GM23338 (cell line): ENCODE measurements around the gene HOXC12. TPM values are rescaled to one million over a fixed set of nuclear protein-coding genes. Genes with fewer than 3 reads are reported as not detected.

Experiments used
- ATAC-seq: fragments of 200-7000 bp; cut with Tn5 transposase; 3 replicates; pipeline ENCODE4 v1.9.1; 2020
- DNase-seq: peaks from one replicate; pipeline ENCODE4 v3.0.0-alpha.2; 2015; ENCODE audit warnings: low spot score
- H2AFZ ChIP-seq: fragments of 200-600 bp; sonication (generic); 2 replicates; pipeline ENCODE4 v1.8.0; 2016; ENCODE audit warnings: antibody characterized with exemption, mild to moderate bottlenecking, moderate library complexity
- H3F3A ChIP-seq: fragments of 200-600 bp; sonication (generic); replicated peaks from 2 replicates; pipeline ENCODE4 v1.8.0; 2017; ENCODE audit warnings: antibody characterized with exemption, mixed run types, low read depth
- H3K27ac ChIP-seq: fragments of 200-600 bp; sonication (generic); 2 replicates; pipeline ENCODE4 v1.6.1; 2016; ENCODE audit warnings: low read depth
- H3K27me3 ChIP-seq: fragments of 200-600 bp; sonication (generic); 2 replicates; pipeline ENCODE4 v1.8.0; 2016; ENCODE audit warnings: mild to moderate bottlenecking, mixed run types, moderate library complexity; ENCODE audit not compliant: insufficient read depth
- H3K36me3 ChIP-seq: fragments of 200-600 bp; sonication (generic); 2 replicates; pipeline ENCODE4 v1.8.0; 2016; ENCODE audit warnings: mild to moderate bottlenecking; ENCODE audit not compliant: insufficient read depth
- H3K4me1 ChIP-seq: fragments of 200-600 bp; sonication (generic); 2 replicates; pipeline ENCODE4 v1.8.0; 2016; ENCODE audit warnings: mild to moderate bottlenecking, moderate library complexity; ENCODE audit not compliant: insufficient read depth
- H3K4me2 ChIP-seq: fragments of 200-600 bp; sonication (generic); 2 replicates; pipeline ENCODE4 v1.7.1; 2017; ENCODE audit warnings: mixed run types
- H3K4me3 ChIP-seq: fragments of 200-600 bp; sonication (generic); 2 replicates; pipeline ENCODE4 v1.6.1; 2016; ENCODE audit warnings: mixed run types
- H3K79me2 ChIP-seq: fragments of 200-600 bp; sonication (generic); replicated peaks from 2 replicates; pipeline ENCODE4 v1.8.0; 2017; ENCODE audit warnings: mild to moderate bottlenecking; ENCODE audit not compliant: insufficient read depth
- H3K9me2 ChIP-seq: fragments of 200-600 bp; sonication (generic); 2 replicates; pipeline ENCODE4 v1.8.0; 2017; ENCODE audit not compliant: insufficient read depth
- H4K20me1 ChIP-seq: fragments of 200-600 bp; sonication (generic); replicated peaks from 2 replicates; pipeline ENCODE4 v1.8.0; 2017; ENCODE audit warnings: mild to moderate bottlenecking; ENCODE audit not compliant: insufficient read depth
- H3K27ac Mint-ChIP-seq: 2 replicates; pipeline ENCODE4 v1.8.0; 2020; ENCODE audit warnings: inconsistent platforms, mild to moderate bottlenecking, moderate library complexity, mixed read lengths
- H3K27me3 Mint-ChIP-seq: 3 replicates; pipeline ENCODE4 v1.8.0; 2022; ENCODE audit warnings: low read depth, mild to moderate bottlenecking, moderate library complexity, mixed read lengths, inconsistent platforms; ENCODE audit not compliant: insufficient read depth, poor library complexity
- H3K36me3 Mint-ChIP-seq: 3 replicates; pipeline ENCODE4 v1.8.0; 2021; ENCODE audit warnings: low read depth, mild to moderate bottlenecking, inconsistent platforms, moderate library complexity, mixed read lengths
- H3K4me1 Mint-ChIP-seq: 3 replicates; pipeline ENCODE4 v1.8.0; 2020; ENCODE audit warnings: mild to moderate bottlenecking, inconsistent platforms, mixed read lengths
- H3K4me3 Mint-ChIP-seq: 3 replicates; pipeline ENCODE4 v1.8.0; 2021; ENCODE audit warnings: moderate library complexity, mild to moderate bottlenecking, inconsistent platforms, mixed read lengths
- H3K9me3 Mint-ChIP-seq: 3 replicates; pipeline ENCODE4 v1.8.0; 2020; ENCODE audit warnings: moderate library complexity, mild to moderate bottlenecking, inconsistent platforms, mixed read lengths
- CREB1 ChIP-seq: fragments of 250-450 bp; sonication (Bioruptor Pico); IDR thresholded peaks from 2 replicates; pipeline ENCODE4 v1.5.0; 2020; ENCODE audit warnings: low read depth, mild to moderate bottlenecking, moderate library complexity
- EZH2 ChIP-seq: fragments of 200-600 bp; sonication (generic); IDR thresholded peaks from one replicate; pipeline ENCODE4 v1.8.0; 2017; ENCODE audit warnings: antibody characterized with exemption, mild to moderate bottlenecking, low read depth; ENCODE audit not compliant: unreplicated experiment
- EZH2phosphoT487 ChIP-seq: fragments of 200-600 bp; sonication (generic); IDR thresholded peaks from one replicate; pipeline ENCODE4 v1.8.1; 2018; ENCODE audit warnings: antibody characterized with exemption; ENCODE audit not compliant: unreplicated experiment
- JUNB ChIP-seq: IDR thresholded peaks from one replicate; pipeline ENCODE4 v1.6.1; 2016; ENCODE audit warnings: antibody characterized with exemption; ENCODE audit not compliant: unreplicated experiment
- NANOG ChIP-seq: IDR thresholded peaks from 2 replicates; pipeline ENCODE4 v1.6.1; 2016; ENCODE audit warnings: antibody characterized with exemption, borderline replicate concordance
- POLR2AphosphoS5 ChIP-seq: IDR thresholded peaks from 2 replicates; pipeline ENCODE4 v1.6.1; 2016; ENCODE audit warnings: antibody characterized with exemption, low read depth
- STAT1 ChIP-seq: IDR thresholded peaks from one replicate; pipeline ENCODE4 v1.6.1; 2016; ENCODE audit warnings: antibody characterized with exemption; ENCODE audit not compliant: unreplicated experiment
- ZNF114 ChIP-seq: fragments of 250-450 bp; sonication (Bioruptor Pico); IDR thresholded peaks from 2 replicates; pipeline ENCODE4 v1.5.0; 2020; ENCODE audit warnings: mild to moderate bottlenecking, moderate library complexity
- ZNF331 ChIP-seq: fragments of 250-450 bp; sonication (Bioruptor Pico); IDR thresholded peaks from 2 replicates; pipeline ENCODE4 v1.5.0; 2020; ENCODE audit warnings: low read depth, mild to moderate bottlenecking, moderate library complexity
- polyA plus RNA-seq: library from polyadenylated mRNA; unstranded; fragments of >200 nt; fragmentation: Nextera tagmentation; extraction: Ambion mirVana; gene quantifications from 2 replicates; pipeline ENCODE4 v1.2.1, GENCODE V29; 2016
- total RNA-seq: library from RNA; depleted of rRNA; stranded (reverse); fragments of >200 nt; shearing (Covaris generic); gene quantifications from 2 replicates; pipeline ENCODE4 v1.2.3, GENCODE V29; 2014
- TF ChIP-seq, protein P1 (sequence below): IDR thresholded peaks from 2 replicates; pipeline ENCODE4 v1.6.1; 2016; ENCODE audit warnings: antibody characterized with exemption
- TF ChIP-seq, protein P2 (sequence below): fragments of 250-450 bp; sonication (Bioruptor Pico); IDR thresholded peaks from 2 replicates; pipeline ENCODE4 v1.5.0; 2020; ENCODE audit warnings: mild to moderate bottlenecking, moderate library complexity
- TF ChIP-seq, protein P3 (sequence below), 2 experiments: fragments of 200-600 bp in 1 of 2; sonication (generic) in 1 of 2; conservative IDR thresholded peaks; 2 replicates each; pipeline versions ENCODE4 v1.5.1 to v1.6.1; 2016 to 2017; ENCODE audit warnings: antibody characterized with exemption in 2 of 2, low read depth in 2 of 2, mild to moderate bottlenecking in 2 of 2, moderate library complexity in 1 of 2
- TF ChIP-seq, protein P4 (sequence below): IDR thresholded peaks from one replicate; pipeline ENCODE4 v1.6.1; 2018; ENCODE audit warnings: antibody characterized with exemption; ENCODE audit not compliant: unreplicated experiment

Gene HOXC12
- total and polyA plus RNA-seq, 2 experiments from 2014 or later, result not detected

DNA sequence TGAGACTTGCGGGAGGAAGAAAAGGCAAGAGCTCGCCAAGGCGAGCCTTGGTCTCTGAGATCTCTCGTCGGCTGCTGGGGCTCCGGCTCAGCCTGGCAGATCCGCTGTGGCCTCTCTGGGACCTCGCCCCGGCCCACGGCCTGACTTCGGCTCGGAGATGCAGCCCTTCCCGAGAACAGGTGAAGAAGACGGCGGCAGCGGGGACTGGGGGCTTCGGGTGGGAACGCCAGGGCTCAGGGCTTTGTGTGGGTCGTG, 39.2 kb downstream of the HOXC12 start:
- ATAC-seq (no peak), DNase-seq (no peak)
- Mint-ChIP-seq H3K27ac (no peak overlapping the region), H3K36me3 (no peaks in the 10 kb centered on the region; the same call in 2 of the 3 replicates), H3K4me1 (peaks cover 53% of the 10 kb centered on the region), H3K4me3 (peak overlapping the region; percentile 35; the same call in 1 of the 3 replicates), H3K9me3 (peaks cover 3% of the 10 kb centered on the region; the same call in 2 of the 3 replicates), H3K27me3 (peaks cover 100% of the 10 kb centered on the region)
- H3K27ac ChIP-seq, result no peak overlapping the region
- H3K9me2 ChIP-seq, result no peaks in the 10 kb centered on the region
- H4K20me1 ChIP-seq, result peaks cover 25% of the 10 kb centered on the region
- peaks cover 43% of the 10 kb centered on the region for H3K4me1 ChIP-seq
- no peaks in the 10 kb centered on the region for H3K36me3 ChIP-seq
- H3K4me2 ChIP-seq, result no peak overlapping the region
- peaks cover 100% of the 10 kb centered on the region for H3K27me3 ChIP-seq
- TF ChIP-seq, protein P1, sequence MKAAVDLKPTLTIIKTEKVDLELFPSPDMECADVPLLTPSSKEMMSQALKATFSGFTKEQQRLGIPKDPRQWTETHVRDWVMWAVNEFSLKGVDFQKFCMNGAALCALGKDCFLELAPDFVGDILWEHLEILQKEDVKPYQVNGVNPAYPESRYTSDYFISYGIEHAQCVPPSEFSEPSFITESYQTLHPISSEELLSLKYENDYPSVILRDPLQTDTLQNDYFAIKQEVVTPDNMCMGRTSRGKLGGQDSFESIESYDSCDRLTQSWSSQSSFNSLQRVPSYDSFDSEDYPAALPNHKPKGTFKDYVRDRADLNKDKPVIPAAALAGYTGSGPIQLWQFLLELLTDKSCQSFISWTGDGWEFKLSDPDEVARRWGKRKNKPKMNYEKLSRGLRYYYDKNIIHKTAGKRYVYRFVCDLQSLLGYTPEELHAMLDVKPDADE, result no peak
- TF ChIP-seq, protein P2, sequence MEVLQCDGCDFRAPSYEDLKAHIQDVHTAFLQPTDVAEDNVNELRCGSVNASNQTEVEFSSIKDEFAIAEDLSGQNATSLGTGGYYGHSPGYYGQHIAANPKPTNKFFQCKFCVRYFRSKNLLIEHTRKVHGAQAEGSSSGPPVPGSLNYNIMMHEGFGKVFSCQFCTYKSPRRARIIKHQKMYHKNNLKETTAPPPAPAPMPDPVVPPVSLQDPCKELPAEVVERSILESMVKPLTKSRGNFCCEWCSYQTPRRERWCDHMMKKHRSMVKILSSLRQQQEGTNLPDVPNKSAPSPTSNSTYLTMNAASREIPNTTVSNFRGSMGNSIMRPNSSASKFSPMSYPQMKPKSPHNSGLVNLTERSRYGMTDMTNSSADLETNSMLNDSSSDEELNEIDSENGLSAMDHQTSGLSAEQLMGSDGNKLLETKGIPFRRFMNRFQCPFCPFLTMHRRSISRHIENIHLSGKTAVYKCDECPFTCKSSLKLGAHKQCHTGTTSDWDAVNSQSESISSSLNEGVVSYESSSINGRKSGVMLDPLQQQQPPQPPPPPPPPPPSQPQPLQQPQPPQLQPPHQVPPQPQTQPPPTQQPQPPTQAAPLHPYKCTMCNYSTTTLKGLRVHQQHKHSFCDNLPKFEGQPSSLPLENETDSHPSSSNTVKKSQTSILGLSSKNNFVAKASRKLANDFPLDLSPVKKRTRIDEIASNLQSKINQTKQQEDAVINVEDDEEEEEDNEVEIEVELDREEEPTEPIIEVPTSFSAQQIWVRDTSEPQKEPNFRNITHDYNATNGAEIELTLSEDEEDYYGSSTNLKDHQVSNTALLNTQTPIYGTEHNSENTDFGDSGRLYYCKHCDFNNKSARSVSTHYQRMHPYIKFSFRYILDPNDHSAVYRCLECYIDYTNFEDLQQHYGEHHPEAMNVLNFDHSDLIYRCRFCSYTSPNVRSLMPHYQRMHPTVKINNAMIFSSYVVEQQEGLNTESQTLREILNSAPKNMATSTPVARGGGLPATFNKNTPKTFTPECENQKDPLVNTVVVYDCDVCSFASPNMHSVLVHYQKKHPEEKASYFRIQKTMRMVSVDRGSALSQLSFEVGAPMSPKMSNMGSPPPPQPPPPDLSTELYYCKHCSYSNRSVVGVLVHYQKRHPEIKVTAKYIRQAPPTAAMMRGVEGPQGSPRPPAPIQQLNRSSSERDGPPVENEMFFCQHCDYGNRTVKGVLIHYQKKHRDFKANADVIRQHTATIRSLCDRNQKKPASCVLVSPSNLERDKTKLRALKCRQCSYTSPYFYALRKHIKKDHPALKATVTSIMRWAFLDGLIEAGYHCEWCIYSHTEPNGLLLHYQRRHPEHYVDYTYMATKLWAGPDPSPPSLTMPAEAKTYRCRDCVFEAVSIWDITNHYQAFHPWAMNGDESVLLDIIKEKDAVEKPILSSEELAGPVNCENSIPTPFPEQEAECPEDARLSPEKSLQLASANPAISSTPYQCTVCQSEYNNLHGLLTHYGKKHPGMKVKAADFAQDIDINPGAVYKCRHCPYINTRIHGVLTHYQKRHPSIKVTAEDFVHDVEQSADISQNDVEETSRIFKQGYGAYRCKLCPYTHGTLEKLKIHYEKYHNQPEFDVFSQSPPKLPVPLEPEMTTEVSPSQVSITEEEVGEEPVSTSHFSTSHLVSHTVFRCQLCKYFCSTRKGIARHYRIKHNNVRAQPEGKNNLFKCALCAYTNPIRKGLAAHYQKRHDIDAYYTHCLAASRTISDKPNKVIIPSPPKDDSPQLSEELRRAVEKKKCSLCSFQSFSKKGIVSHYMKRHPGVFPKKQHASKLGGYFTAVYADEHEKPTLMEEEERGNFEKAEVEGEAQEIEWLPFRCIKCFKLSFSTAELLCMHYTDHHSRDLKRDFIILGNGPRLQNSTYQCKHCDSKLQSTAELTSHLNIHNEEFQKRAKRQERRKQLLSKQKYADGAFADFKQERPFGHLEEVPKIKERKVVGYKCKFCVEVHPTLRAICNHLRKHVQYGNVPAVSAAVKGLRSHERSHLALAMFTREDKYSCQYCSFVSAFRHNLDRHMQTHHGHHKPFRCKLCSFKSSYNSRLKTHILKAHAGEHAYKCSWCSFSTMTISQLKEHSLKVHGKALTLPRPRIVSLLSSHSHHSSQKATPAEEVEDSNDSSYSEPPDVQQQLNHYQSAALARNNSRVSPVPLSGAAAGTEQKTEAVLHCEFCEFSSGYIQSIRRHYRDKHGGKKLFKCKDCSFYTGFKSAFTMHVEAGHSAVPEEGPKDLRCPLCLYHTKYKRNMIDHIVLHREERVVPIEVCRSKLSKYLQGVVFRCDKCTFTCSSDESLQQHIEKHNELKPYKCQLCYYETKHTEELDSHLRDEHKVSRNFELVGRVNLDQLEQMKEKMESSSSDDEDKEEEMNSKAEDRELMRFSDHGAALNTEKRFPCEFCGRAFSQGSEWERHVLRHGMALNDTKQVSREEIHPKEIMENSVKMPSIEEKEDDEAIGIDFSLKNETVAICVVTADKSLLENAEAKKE (CRISPR knock-in tag), result no peak
- no peak for TF ChIP-seq JUNB
- TF ChIP-seq, protein P3, sequence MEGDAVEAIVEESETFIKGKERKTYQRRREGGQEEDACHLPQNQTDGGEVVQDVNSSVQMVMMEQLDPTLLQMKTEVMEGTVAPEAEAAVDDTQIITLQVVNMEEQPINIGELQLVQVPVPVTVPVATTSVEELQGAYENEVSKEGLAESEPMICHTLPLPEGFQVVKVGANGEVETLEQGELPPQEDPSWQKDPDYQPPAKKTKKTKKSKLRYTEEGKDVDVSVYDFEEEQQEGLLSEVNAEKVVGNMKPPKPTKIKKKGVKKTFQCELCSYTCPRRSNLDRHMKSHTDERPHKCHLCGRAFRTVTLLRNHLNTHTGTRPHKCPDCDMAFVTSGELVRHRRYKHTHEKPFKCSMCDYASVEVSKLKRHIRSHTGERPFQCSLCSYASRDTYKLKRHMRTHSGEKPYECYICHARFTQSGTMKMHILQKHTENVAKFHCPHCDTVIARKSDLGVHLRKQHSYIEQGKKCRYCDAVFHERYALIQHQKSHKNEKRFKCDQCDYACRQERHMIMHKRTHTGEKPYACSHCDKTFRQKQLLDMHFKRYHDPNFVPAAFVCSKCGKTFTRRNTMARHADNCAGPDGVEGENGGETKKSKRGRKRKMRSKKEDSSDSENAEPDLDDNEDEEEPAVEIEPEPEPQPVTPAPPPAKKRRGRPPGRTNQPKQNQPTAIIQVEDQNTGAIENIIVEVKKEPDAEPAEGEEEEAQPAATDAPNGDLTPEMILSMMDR (conservative IDR thresholded peaks at IDR 0.05; ENCODE audit: low read depth in 2 of 2), result no peak
- no peak for TF ChIP-seq EZH2phosphoT487
- TF ChIP-seq CREB1 (CRISPR knock-in tag), result no peak
- TF ChIP-seq, protein P4, sequence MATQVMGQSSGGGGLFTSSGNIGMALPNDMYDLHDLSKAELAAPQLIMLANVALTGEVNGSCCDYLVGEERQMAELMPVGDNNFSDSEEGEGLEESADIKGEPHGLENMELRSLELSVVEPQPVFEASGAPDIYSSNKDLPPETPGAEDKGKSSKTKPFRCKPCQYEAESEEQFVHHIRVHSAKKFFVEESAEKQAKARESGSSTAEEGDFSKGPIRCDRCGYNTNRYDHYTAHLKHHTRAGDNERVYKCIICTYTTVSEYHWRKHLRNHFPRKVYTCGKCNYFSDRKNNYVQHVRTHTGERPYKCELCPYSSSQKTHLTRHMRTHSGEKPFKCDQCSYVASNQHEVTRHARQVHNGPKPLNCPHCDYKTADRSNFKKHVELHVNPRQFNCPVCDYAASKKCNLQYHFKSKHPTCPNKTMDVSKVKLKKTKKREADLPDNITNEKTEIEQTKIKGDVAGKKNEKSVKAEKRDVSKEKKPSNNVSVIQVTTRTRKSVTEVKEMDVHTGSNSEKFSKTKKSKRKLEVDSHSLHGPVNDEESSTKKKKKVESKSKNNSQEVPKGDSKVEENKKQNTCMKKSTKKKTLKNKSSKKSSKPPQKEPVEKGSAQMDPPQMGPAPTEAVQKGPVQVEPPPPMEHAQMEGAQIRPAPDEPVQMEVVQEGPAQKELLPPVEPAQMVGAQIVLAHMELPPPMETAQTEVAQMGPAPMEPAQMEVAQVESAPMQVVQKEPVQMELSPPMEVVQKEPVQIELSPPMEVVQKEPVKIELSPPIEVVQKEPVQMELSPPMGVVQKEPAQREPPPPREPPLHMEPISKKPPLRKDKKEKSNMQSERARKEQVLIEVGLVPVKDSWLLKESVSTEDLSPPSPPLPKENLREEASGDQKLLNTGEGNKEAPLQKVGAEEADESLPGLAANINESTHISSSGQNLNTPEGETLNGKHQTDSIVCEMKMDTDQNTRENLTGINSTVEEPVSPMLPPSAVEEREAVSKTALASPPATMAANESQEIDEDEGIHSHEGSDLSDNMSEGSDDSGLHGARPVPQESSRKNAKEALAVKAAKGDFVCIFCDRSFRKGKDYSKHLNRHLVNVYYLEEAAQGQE, result no peak
- TF ChIP-seq ZNF114, result no peak
- TF ChIP-seq ZNF331 (CRISPR knock-in tag), result no peak
- TF ChIP-seq NANOG, result no peak
- TF ChIP-seq EZH2, result no peak
- no peak for TF ChIP-seq STAT1
- no peak for TF ChIP-seq POLR2AphosphoS5
- H2AFZ ChIP-seq, result no peak overlapping the region
- peaks cover 48% of the 10 kb centered on the region for H3F3A ChIP-seq
- no peaks in the 10 kb centered on the region for H3K79me2 ChIP-seq
- H3K4me3 ChIP-seq, result no peak overlapping the region
